Activated T-cell treated with anti-CD3 and anti-CD28 coated beads for 48 hours (primary cell): ENCODE measurements around the gene MSI2.

Source experiments
- DNase-seq: peaks from one replicate; pipeline ENCODE4 v3.0.0-alpha.2; 2020; ENCODE audit warnings: low read depth

MSI2 gene

DNA sequence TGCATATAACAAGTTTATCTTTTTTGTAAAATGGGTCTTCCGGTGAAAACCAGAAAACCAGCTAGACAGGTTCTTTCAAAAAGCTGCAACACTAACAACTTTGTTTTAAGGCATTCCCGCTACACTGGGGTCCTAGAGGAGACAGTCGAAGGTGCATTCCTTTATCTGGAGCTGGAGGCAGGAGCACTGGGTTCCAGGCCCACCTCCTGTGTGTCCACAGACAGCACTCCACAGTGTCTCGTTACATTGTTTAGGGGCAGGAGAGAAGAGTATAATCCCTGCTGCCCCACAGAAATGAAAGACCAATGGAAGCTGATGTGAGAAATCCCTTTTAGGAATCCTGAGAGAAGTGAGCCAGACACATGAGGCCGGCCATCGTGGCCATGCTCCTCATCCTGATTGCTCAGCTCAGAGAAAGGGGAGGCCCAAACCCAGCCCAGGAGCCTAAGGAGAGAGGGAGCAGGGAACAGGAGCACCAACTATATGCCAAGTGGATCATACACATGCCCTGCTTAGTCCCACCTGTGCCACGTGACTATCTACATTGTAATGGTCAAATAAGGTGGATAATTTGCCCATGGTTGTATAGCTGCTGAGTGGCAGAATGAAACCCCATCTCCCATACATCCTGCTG, 429.3 kb downstream of the MSI2 start:
- no peak for DNase-seq

DNA sequence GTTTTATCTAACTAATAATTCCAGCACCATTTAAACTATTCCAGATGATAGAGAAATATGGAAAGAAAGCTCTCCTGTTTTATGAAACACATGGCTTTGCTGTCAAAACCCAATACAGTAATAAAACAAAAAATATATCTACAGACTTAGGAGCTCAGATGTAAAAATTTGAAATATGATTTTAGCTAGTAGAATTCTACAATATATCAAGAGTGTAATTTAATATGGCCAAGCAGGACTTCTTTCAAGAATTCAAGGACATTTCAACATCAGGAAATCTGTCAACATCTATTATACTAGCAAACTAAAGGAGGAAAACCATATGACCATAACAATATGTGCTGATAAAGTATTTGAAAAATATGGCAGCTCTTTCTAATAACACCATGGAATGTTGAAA, 431.3 kb downstream of the MSI2 start:
- no peak for DNase-seq

DNA sequence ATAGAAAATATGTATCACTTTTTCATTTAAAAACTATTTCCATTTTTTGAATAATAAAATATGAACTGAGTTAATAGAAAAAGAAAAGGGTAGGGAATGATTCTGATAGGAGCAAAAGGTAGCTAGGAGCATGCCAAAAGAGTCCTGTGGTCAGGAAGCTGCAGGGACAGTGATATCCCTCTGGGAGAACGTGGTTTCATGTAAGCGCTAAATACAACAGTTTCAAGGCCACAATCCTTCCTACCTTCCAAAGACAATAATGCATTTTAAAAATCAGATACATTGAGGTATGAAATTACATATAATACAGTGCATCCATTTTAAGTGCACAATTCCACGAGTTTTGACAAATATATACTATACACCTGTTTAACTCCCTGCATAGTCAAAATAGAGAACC, 432.9 kb downstream of the MSI2 start:
- no peak for DNase-seq

DNA sequence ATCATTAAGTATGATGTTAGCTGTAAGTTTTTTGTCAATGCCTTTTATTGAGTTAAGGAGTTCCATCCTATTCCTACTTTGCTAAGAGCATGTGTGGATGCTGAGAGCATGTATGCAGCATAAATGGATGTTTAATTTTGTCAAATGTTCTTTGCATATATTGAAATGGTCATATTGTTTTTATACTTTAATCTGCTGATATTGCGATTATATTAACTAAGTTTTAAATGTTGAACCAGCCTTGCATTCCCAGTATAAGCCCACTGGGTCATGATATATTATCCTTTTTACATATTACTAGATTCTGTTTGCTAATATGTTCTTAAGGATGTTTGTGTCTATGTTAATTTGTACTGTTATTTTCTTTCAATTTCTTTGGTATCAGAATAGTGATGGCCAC, 435.6 kb downstream of the MSI2 start:
- no peak for DNase-seq

DNA sequence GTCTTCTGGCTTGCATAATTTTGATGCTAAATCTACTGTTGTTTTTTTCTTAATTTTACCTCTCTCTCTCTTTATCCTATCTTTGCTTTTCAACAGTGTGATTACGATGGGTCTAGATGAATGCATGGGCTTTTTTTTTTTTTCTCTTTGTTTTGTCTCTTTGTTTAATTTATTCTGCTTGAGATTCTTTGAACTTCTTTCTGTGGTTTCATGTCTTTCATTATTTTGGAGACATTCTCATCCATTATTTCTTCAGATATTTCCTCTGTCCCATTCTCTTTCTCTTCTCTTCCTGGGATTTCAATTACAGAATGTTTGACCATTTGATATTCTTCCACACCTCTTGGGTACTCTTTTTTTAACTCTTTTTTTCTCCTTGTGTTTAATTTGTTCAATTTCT, 436.4 kb downstream of the MSI2 start:
- no peak for DNase-seq

DNA sequence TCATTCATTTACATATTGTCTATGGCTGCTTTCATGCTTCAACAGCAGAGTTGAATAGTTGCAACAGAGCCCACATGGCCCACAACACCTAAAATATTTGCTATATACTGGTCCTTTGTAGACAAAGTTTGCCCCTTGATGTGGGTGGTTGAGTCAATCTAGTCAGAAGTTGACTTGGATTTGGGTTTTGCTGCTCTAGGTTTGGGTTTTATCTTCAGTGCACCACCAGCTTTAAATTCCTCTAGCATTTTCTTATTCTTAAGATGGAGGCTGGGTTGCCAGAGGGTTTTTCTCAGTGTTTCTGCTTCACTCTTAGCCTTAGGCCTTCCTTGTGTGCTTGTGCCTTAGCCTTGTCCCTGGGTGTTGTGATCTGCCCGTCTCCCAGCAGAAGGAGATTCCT, 437.7 kb downstream of the MSI2 start:
- no peak for DNase-seq

DNA sequence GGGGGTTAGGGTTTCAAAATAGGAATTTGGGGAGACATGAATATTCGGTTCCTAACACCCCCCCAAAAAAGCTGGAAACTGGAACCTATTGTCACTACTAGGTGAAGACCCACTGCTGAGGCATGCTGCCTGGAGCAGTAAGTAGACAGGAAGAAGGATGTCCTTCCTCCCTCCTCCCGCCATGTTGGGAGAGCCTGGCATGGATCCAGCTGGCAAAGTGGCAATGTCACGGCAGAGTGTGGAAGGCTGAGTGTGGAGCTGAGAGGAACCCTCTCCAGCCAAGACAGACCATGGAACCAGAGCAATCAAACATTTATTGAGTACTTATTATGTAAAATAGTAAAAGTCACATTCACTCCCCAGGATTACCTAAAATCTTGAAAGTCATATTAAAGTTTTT, 439.7 kb downstream of the MSI2 start:
- DNase-seq: no peak

DNA sequence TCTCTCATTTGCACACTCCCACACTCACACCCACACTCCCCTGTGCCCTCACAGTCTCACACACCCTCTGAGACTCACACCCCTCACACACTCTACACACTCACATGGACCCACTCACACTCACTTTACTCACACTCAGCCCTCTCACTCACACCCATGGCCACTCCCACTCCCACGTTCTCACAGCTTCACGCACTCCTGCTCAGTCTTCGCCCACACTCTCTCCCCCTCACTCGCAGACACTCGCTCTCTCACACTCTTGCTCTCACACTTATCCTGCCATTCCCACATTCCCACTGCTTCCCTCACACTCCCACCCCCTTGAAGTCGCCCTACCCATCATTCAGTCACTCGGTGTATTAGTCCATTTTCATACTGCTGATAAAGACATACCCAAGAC, 440.9 kb downstream of the MSI2 start:
- no peak for DNase-seq

DNA sequence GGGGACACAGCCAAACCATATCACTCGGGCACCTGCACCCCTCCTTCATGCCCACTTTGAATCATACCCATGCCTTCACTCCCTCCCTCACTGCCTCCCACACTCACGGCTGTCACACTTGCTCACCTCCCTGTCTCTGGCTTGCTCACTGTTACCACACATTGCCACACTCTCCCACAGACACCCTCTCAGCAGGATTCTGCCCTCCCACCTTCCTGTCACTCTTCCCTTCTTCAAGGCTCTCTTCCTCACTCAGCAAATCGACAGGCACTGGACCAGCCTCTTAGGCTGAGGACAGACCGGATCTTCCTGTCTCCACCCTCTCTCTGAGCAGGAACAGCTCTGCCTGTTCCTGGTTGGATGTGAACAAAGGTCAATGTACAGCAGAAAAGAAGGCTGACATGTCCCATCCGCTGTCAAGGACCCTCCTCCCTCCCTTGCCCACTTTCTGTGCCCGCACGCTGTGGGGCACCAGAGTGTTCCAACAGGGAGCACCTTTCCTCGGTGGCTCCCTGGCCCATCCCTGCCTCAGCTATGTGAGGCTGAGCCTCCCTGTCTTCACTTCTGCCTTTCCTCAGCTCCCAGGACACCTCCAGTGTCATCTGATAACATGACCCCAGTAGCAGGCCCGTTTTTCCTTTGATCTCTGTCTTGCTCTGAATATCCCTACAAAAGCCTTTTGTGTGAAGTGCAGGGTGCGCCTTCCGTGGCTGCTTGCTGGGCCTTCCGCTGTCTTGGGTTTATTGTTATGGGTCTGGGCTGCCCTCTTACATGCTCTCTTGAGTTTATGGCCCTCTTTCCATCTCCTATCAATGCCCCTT, 441.8 kb downstream of the MSI2 start:
- DNase-seq: peak; percentile 10

DNA sequence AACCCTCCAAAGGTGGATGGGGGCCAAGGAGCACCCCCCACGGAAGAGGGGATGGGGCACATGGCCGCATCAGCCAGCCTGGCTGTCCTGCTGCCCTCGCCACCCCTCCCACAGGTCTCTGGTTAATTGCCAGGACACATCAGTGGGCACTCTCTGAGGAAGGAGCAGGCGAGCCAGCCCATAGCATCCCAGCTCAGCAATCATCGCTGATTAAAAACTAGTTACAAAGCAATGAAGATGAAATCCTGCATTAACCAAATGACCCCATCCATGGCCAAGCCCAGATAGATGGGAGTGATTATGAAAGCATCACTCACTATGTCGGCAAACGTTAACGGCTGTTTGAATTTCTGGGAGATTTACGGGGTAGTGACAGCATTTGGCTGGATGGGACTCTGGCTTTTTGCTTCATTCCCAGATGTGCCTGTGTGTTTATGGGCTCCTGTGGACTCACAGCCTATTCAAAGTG, 443.5 kb downstream of the MSI2 start:
- DNase-seq: no peak

DNA sequence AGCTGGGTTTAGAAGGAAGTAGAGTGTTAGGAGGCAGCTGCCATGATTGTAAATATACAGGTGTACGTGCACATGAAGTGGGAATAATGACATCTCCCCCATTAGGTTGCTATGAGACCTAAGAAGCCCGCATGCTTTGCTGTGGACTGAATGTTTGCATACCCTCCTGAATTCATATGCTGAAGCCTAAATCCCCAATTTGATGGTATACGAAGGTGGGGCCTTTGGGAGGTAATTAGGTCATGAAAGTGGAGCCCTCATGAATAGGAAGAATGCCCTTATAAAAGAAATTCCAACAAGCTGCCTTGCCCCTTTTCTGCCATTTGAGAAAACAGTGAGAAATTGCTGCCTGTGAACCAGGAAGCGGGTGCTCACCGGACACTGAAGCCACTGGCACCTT, 444.8 kb downstream of the MSI2 start:
- no peak for DNase-seq

DNA sequence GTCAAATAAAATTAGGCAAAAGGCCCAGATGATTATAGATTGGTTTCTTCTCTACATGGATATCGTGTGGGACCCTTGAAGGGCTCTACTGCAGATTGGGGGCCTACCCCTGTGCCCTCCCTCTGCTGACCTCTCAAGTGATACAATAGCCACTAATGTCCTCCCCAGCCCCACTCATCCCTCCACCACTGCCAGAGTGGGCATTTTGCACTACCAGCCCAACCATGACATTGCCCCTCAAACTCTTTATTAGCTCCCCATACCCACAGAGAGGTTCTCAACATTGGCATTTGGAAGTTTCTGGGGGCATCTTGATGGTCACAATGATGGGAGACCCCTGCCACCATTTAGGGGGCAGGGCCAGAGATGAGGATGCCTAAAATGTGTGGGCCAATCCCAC, 446.9 kb downstream of the MSI2 start:
- no peak for DNase-seq

DNA sequence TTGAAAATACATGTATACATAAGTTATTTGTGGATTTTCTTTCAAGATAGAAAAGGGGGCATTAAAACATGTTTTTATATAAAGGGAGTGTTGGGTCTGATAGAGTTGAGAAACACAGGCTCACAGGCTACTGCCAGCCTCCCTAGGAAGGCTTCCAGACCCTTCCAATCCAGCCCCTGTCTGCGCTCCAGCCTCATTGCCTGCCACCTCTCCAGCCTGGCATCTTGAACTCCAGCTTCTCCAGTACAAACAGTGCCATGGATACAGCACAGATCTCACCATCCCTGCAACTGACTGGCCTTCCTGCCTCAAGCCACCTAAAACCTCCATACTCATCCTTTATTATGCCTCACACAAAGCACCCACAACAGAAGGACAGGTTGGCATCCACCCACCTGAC, 448.1 kb downstream of the MSI2 start:
- no peak for DNase-seq

DNA sequence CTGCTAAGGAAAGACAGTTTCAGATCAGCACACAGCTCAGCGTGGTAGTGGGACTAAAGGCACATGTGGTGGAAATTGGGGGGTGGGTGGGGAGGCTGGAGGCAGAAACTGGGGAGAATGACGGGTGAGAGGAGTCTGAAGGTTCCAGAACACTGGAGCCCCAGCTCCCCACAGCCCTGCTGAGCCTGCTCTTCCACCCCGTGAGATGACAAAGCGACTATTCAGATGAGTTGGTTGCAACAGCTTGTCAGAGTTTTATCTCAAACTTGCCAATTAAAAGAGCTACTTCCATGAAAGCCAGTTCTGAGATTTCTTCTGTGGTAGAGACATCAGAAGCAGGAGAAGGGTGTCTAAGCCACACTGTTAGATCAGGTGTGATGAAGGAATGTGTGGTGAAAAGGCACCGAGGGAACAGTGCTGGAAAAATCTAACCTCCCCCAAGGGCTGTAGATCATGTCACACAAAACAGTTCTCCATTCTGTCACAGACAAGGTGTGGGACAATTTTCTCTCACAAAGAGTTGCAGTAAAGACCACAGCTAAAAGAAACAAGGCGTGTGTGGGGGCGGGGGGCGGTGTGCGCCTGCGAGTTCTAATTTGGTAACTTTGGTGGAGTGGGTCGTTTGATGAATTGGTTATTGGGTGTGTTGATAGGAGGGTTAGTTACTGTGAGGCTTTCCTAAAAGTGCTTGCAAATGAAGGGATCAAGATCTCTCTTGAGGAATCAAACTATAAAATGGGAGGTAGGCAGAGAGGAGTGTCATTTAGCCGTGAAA, 449.8 kb downstream of the MSI2 start:
- no peak for DNase-seq

DNA sequence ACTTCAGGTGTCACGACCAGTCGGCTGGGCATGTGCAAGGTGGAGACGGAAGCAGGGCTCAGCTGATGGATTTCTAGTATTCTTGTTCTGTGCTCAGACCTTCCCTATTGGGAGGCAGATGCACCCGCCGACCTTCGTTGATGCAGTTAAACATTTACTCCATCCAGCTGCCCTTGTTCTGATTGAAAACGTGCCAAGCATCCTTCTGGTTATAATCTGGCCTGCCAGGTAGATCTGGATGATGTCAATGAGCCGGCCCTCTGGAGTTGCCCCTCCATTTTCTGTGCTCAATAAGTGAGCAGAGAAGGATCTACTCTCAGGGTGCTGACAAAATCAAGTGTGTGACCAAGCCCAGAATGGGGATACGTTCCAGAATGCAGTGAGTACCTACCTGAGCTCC, 450.4 kb downstream of the MSI2 start:
- no peak for DNase-seq

DNA sequence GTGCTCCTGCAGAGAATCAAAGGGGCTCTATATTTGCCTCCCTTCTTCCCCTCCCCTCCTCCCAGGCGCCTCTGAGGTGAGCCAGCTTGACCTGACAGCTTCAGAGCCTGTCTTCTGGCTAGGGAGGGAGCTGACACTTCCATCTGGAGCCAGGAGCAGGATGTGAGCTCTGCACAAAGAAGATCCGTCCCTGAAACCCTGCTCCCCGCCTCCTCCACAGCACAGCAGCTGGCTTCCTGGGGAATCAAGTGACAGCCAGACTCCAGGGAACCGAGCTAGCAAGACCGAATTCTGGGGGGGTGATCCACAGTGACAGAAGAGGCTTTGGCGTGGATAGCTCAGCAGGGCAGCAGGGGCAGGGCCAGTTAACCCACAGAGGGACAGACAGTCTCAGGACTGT, 451.6 kb downstream of the MSI2 start:
- DNase-seq: no peak

DNA sequence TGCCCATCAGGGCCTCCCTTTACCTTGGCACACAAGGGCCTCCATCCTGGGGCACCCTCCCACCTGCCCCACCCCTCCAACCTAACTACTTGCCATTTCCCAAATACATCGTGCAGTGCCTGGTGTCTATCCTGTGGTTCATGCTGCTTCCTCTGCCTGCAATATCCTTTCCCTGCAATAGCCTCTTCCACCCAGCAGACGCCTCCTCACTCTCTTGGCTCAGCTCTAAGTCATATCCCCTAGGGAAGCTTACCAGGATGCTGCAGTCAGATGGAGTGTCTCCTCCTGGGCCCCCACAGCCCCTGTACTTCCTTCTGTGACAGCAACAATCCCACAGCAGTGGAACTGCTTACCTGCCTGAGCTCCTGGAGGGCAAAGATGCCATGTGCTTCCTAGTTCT, 452.1 kb downstream of the MSI2 start:
- no peak for DNase-seq

DNA sequence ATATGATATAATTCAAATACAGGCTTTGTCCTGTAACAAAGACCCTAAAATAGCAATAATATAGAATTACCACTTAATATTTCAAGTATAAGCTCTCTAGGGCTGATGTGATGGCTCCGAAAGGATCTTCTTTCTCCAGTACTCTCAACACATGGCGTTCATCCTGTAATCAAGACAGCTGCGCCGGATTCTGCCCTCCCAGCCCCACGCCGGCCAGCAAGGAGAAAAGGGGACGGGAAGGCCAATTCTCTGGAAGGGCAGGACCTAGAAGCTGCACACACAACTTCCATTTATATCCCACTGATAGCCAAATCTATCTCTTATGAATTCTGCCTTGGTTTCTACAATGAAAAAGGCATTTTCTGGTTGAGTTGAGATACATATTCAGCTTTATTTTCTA, 456.8 kb downstream of the MSI2 start:
- no peak for DNase-seq

DNA sequence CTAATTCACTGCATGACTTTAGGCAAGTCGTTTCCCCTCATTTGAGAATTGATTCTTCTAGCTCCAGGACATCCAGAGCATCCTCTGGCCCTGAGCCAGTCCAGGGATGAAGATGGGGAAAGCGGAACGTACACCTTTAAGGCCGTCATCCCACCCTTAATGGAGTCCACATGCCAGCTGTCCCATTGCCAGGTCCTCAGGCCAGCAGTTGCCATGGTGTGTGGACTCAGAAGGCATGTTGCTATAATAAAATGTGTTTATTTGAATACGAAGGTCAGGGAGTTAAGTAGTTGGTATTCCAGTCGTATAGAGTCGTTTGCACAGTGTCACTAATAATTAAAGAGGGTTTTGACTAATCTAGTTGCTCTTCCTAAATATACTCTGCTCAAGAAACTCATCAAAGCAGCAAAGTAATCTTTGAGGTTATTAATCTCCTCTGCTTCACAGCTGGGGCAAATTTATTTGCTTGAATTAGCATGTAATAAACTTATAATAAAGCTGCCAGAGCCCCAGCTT, 458.4 kb downstream of the MSI2 start:
- DNase-seq: no peak

DNA sequence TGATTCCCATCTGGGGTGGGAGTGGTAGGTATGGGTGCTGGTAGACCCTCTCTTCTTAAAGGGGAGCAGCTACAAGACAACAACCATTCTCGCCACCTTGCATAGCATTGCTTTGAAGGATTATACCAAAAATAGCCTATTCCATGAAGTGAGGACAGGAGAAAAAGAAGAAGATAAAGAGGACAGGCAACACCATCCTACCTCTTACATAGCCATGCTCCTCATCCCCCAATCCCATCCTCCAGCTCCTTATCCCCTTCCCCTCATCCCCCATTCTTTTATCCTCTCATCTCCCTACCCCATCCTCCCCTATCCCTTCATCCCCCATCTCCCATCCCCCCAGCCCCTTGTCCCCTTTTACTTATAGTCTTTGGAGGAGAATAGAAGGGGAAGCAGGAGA, 459.7 kb downstream of the MSI2 start:
- DNase-seq: no peak

DNA sequence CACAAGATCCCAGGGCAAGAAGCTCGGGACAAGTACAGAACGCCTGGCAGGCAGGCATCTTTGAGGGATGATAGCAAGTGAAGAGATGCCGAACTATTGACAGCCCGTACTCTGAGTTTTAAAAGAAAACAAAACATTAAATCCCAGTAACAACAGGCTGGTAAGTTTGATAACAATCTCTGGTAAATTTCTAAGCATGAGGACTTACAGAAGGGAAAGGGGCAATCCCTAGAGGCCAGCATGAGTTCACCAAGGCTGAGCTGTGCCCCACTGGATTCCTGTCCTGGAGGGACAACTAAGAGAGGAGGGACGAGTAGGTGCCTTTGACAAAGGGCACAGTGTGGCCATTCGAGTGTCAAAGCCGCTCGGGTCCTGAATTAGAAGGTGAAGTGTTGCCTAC, 462.6 kb downstream of the MSI2 start:
- no peak for DNase-seq

DNA sequence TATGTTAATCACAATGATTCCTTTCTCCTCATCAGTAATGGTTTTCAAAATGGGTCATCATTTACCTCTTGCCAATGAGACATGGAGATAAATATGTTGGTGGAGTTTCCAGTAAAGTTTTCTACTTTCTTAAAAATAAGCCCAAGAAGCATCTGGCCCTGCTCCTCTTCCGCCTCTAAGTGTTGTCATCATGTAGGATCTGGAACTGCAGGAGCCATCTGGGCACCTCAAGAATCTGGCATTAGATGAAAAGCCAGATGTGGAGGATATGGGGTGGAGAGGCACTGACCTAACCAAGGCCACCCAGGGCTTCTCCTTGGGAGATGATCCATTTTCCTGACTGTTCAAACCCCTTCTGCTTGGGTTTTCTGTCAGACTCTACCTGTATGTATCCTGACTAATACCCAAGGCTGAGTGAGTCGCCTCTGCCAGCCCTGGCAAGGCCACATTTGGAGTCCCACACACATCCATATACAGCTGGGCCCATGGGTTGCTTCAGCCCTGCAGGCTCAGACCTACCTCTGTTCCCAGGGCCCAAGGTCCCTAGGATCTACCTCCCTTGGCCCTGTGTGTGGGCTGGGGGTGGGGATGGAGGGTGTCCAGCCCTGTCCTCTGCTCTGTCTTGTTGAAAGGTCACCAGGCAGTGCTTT, 464.2 kb downstream of the MSI2 start:
- no peak for DNase-seq
